Measurements from ENCODE around the gene MLPH.

Gene MLPH

DNA sequence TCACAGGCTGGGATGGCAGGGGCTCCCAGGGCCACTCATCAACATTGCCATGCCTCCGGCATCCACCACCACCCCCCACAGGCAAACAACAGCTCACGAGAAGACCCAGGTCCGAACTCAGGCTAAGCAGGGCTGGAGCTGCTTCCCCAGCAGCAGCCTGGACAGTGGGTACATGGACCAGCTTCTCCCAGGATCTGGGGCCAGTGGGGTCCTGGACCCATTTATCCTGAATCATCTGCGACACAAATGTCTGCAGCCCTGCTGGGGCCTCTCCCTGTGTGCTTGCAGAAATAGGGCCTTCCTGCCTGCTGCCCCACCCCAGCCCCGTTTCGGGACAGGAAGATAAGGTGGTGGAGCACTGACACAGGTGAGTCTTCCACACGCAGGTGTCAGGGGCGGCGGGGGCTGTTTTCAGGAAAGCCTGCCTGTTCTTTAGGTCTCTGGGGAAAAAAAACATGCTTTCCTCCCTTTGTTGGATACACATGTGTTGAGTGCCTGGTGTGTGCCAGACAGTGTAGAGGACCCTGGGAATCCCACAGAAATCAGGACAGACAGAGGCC, 83.8 kb downstream of the MLPH start:
- Histone ChIP-seq H3K27me3 (ENCODE audit: insufficient read depth, poor library complexity, severe bottlenecking) (no peaks in the 10 kb centered on the region), H3K27ac (replicated peaks) (no peak overlapping the region), H3K4me3 (replicated peaks; ENCODE audit: insufficient read depth, low read length) (no peak overlapping the region)
- TF ChIP-seq, protein P1, sequence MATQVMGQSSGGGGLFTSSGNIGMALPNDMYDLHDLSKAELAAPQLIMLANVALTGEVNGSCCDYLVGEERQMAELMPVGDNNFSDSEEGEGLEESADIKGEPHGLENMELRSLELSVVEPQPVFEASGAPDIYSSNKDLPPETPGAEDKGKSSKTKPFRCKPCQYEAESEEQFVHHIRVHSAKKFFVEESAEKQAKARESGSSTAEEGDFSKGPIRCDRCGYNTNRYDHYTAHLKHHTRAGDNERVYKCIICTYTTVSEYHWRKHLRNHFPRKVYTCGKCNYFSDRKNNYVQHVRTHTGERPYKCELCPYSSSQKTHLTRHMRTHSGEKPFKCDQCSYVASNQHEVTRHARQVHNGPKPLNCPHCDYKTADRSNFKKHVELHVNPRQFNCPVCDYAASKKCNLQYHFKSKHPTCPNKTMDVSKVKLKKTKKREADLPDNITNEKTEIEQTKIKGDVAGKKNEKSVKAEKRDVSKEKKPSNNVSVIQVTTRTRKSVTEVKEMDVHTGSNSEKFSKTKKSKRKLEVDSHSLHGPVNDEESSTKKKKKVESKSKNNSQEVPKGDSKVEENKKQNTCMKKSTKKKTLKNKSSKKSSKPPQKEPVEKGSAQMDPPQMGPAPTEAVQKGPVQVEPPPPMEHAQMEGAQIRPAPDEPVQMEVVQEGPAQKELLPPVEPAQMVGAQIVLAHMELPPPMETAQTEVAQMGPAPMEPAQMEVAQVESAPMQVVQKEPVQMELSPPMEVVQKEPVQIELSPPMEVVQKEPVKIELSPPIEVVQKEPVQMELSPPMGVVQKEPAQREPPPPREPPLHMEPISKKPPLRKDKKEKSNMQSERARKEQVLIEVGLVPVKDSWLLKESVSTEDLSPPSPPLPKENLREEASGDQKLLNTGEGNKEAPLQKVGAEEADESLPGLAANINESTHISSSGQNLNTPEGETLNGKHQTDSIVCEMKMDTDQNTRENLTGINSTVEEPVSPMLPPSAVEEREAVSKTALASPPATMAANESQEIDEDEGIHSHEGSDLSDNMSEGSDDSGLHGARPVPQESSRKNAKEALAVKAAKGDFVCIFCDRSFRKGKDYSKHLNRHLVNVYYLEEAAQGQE (IDR thresholded peaks at IDR 0.05; ENCODE audit: insufficient replicate concordance, low read depth) = no peak
- no peak for TF ChIP-seq SPI1 (IDR thresholded peaks at IDR 0.05; ENCODE audit: borderline replicate concordance, low read depth)
- TF ChIP-seq, protein P2, sequence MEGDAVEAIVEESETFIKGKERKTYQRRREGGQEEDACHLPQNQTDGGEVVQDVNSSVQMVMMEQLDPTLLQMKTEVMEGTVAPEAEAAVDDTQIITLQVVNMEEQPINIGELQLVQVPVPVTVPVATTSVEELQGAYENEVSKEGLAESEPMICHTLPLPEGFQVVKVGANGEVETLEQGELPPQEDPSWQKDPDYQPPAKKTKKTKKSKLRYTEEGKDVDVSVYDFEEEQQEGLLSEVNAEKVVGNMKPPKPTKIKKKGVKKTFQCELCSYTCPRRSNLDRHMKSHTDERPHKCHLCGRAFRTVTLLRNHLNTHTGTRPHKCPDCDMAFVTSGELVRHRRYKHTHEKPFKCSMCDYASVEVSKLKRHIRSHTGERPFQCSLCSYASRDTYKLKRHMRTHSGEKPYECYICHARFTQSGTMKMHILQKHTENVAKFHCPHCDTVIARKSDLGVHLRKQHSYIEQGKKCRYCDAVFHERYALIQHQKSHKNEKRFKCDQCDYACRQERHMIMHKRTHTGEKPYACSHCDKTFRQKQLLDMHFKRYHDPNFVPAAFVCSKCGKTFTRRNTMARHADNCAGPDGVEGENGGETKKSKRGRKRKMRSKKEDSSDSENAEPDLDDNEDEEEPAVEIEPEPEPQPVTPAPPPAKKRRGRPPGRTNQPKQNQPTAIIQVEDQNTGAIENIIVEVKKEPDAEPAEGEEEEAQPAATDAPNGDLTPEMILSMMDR (IDR thresholded peaks at IDR 0.05; ENCODE audit: insufficient read depth, low read length) = no peak
- TF ChIP-seq GABPA (IDR thresholded peaks at IDR 0.05; ENCODE audit: low read depth) = no peak
- no peak for TF ChIP-seq POLR2AphosphoS5 (IDR thresholded peaks at IDR 0.05; ENCODE audit: low read depth)
- DNase-seq (ENCODE audit: low read depth in 1 of 2, low spot score in 1 of 2) = no peak

DNA sequence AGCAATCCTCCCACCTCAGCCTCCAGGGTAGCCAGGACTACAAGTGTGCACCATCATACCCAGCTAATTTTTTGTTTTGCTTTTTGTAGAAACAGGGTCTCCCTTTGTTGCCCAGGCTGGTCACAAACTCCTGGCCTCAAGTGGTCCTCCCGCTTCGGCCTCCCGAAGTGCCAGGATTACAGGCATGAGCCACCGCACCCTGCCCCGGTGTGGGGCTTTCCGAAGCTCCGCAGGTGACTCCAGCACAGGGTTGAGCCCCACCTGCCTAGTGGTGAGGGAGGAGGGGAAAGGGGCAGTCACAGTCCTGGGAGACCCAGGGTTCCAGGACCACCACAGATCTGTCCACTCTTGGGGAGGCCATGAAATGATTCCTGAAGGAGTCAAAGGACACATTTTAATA, 84.5 kb downstream of the MLPH start:
- Histone ChIP-seq H3K27ac (replicated peaks) (no peak overlapping the region), H3K4me3 (replicated peaks; ENCODE audit: insufficient read depth, low read length) (no peak overlapping the region), H3K27me3 (ENCODE audit: insufficient read depth, poor library complexity, severe bottlenecking) (no peaks in the 10 kb centered on the region)
- DNase-seq (ENCODE audit: low read depth in 1 of 2, low spot score in 1 of 2) = no peak
- no peak for TF ChIP-seq SPI1 (IDR thresholded peaks at IDR 0.05; ENCODE audit: borderline replicate concordance, low read depth)
- no peak for TF ChIP-seq GABPA (IDR thresholded peaks at IDR 0.05; ENCODE audit: low read depth)
- TF ChIP-seq, protein P1 (IDR thresholded peaks at IDR 0.05; ENCODE audit: insufficient replicate concordance, low read depth) = no peak
- TF ChIP-seq POLR2AphosphoS5 (IDR thresholded peaks at IDR 0.05; ENCODE audit: low read depth) = no peak
- TF ChIP-seq, protein P2 (IDR thresholded peaks at IDR 0.05; ENCODE audit: insufficient read depth, low read length) = no peak

DNA sequence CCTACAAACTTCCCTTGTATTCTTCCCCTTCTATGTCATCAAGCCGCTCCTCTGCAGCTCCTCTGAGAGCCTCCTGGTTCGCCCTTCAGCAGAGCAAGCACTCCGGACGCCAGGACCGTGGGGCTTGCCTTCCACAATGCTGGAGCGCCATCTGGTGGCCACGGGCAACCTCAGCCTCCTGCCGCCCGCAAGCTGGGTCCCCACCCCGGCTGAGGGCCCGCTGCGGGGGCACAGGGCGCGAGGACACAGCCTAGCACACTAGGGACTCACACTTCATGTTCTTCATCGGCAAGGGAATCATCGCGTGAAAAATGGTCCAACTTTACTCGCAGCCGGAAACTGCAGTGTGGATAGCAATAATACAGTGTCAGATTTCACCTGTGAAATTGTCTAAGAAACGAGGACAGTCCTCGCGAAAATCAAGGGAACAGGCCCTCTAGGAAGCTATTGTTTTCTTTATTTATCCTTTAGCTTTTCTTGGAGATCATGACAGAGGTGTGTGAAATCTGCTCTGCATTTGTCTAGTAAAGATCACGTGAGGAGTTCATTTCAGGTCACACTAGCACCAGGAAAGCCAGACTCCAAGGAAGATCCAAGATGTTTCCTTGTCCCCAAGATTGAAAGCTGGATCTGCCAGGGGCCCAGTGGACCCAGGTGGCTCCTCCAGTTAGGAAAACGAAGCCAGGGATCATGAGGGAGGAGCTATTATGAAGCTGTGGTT, 85.1 kb downstream of the MLPH start:
- TF ChIP-seq GABPA (IDR thresholded peaks at IDR 0.05; ENCODE audit: low read depth) = no peak
- no peak for TF ChIP-seq POLR2AphosphoS5 (IDR thresholded peaks at IDR 0.05; ENCODE audit: low read depth)
- TF ChIP-seq, protein P2 (IDR thresholded peaks at IDR 0.05; ENCODE audit: insufficient read depth, low read length) = peak; percentile 74
- TF ChIP-seq, protein P1 (IDR thresholded peaks at IDR 0.05; ENCODE audit: insufficient replicate concordance, low read depth) = no peak
- no peak for TF ChIP-seq SPI1 (IDR thresholded peaks at IDR 0.05; ENCODE audit: borderline replicate concordance, low read depth)
- peak; percentile 57 to 81 for DNase-seq (ENCODE audit: low read depth in 1 of 2, low spot score in 1 of 2)
- no peak overlapping the region for H3K4me3 ChIP-seq (replicated peaks; ENCODE audit: insufficient read depth, low read length)
- no peaks in the 10 kb centered on the region for H3K27me3 ChIP-seq (ENCODE audit: insufficient read depth, poor library complexity, severe bottlenecking)
- H3K27ac ChIP-seq (replicated peaks) = no peak overlapping the region

Measured in HL-60 (cell line).